GM18867 (cell line): ENCODE data around the gene FGFBP1.
A peak's percentile ranks its signal among the peaks of the same experiment; 100 is the strongest.
"Not testable (repeated sequence)": the region's sequence is repeated elsewhere in the genome, so short reads cannot be mapped to it uniquely, and the experiment has no call there.

ENCODE experiments used
- ATAC-seq: cut with Tn5 transposase; IDR thresholded peaks from one replicate; pipeline ENCODE4 v1.9.1; 2021; ENCODE audit warnings: mild to moderate bottlenecking, moderate library complexity; ENCODE audit not compliant: unreplicated experiment

FGFBP1 gene

GRCh38 chr4:15947684-15948083 is 9.1 kb upstream of the FGFBP1 start:
- ATAC-seq: no peak

GRCh38 chr4:15945516-15945915 is 7.0 kb upstream of the FGFBP1 start:
- no peak for ATAC-seq

DNA sequence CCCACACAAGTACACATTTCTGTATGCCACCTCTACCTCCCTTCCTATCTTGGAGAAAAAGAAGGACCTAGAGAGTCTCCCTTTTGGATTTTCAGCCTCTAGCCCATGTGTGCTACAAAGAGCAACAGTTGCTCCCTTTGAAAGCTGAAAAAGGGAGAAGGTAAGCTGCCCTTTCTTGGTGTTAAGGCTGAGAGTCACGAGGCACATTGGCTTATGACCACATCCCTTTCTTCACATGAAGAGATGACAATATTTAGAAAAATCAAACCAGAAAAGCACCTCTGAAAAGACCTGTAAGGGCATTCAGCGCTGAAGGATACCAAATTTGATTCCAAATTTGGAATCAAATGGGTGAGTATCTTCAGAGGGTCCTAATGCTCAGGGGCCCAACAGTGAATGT is 6.4 kb upstream of the FGFBP1 start:
- ATAC-seq: no peak

GRCh38 chr4:15942283-15942682 is 3.7 kb upstream of the FGFBP1 start:
- no peak for ATAC-seq

DNA sequence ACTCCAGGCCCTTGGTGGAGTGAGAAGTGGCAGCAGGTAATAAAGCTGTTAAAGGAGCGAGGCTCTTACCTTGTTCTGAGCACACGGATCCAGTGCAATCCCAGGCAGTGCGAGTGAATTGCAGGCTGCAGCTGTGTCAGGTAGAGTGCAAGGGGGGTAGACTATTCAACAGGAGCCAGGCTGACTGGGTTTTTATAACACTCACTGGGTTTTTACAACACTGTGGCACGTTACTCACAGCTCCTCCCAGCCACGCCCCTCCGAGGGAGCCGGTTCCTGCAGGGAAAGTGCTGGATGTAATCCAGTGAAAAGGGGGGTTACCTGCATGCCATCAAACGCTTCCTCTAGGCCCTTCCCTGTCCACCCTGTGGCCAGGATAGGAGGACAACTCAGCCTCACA is 358 bp downstream of the FGFBP1 start:
- no peak for ATAC-seq

DNA sequence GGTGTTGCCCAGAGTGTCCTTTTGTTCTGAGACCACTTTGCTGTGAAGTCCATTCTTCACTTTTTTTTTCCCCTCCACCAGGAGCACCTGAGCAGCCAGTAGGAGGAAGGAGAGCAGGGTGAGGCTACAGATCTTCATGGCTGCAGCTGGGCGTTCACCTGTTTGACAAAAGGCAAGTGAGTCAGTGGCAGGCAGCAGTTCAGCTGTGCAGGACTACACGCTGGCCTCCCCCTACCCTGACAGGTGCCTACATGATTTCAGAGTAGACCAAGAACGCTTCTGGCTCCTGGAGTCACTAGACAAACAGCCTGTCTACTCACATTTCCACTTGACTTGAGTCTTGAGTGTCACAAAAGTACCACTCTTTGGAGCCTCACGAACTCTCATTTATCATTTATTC is 2.0 kb downstream of the FGFBP1 start:
- no peak for ATAC-seq

DNA sequence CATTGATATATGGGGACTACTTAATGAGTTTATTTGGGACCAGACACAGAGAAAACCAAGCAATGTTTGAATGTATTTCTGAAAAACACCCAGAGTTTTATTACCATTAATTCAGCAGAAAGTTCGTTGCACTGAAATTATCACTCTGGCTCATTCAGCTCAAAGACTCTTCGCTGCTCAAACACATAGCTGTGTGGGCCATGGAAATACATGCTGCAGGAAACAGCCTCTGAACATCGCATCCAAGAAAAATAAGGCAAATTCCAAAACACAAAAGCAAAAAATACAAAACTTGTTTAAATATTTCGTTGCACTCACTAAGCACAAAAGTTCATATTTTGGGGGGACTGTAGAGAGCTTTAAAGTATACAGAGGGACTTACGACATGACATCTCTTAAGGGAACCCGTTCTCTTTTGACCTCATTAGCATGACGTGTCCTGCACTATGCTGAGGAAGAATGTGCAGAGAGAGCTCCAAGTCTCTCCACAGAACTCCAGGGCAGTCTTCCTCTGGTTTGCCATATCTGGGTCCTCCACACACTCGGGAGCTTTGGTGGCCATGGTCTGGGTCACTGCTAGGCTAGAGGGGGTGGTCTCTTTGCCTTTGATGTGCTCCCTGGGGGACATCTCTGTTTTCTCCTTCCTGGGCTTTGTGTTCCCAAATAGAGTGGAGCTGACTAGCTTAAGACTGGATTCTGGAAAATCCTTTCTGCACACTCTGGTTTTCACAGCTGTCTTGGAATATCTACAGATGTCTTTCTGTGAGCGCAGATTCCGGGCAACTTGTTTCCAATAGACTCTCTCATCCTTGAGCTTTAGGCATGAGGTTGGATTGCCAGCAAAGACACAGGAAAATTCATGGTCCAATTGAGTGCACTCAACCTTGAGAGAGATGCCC is 2.8 kb downstream of the FGFBP1 start:
- no peak for ATAC-seq

GRCh38 chr4:15934259-15934658 is 4.3 kb downstream of the FGFBP1 start:
- no peak for ATAC-seq

DNA sequence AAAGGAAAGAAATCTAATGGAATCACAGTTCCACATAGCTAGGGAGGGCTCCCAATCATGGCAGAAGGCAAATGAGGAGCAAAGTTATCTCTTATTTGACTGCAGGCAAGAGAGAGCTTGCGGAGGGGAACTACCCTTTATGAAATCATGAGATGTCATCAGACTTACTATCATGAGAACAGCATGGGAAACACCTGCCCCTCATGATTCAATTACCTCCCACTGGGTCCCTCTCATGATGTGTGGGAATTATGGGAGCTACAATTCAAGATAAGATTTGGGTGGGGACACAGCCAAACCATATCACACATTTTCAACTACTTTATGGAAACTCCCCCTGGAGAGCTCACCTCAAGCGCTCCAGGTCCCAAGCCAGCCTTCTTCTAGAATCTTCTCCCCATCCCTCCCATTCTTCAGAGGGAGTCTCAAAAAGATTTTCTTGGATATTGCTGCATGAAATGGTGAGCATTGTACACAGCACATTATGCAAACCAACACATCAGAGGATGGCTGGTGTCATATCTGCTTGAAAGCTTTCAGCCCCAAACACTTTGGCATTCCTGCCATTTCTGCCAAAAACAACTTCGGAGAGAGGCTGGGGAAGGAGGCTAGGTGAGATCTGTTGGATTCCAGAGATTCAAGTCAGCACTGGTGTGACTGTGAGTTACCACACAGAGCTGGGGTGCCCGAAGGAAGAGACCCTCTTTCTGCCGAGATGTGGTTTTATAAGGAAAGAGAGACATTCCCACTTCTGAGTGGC is 6.9 kb downstream of the FGFBP1 start:
- ATAC-seq: no peak

DNA sequence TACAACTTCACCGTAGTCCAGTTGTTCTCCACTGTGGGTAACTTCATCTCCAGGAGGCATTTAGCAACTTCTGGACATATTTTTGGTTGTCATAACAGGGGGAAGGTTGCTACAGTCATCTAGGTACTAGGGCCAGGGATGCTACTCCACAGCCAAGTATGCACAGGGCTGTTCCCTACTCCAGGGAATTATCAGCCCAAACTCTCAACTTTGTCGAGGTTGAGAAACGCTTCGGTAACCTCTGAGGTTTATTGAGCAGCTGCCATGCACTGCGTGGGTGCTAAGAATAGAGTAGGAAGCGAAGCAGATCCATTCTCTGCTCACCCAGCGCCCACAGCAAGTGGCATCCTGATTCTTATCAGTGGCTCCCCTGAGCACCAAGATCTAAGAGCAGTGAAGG is 8.2 kb downstream of the FGFBP1 start:
- peak; percentile 64 for ATAC-seq

DNA sequence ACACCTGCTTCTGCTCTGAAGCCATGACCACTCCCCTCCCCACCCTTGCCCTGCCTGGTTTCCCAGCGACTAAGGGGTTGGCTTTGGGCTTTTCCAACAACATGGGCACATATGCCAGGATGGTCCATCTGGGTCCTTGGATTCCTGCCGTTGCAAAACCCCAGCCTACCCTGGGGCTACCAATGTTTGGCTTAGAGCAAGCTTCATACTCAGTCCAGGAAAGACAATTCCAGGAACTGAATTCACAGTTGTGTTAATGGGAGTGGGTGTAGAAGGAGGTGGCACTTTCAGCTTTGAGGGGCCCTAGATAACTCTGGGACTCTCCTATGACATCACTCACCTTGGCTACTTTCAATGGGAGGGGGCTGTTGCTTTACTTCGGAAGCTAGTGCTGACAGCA is 9.0 kb downstream of the FGFBP1 start:
- ATAC-seq: no peak

- no peak for ATAC-seq
Observed at GRCh38 chr4:15928883-15929282, 9.7 kb downstream of the FGFBP1 start.

DNA sequence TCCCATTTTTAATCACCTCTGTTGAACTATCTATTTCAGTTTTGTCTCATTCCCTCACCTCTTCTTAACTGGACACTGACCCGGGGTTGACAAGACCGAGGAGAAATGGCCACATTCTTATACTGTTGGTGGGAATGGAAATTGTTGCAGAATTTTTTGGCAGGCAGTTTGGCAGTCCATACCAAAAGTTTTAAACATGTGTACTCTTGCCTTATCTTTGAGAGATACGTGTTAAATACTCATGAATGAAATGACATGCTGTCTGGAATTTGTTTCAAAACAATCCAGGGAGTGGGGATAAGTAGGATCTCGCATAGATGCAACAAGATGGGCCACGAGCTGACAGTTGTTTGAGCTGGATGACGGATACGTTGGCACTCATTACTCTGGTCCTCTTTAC is 12.1 kb downstream of the FGFBP1 start:
- ATAC-seq: no peak

DNA sequence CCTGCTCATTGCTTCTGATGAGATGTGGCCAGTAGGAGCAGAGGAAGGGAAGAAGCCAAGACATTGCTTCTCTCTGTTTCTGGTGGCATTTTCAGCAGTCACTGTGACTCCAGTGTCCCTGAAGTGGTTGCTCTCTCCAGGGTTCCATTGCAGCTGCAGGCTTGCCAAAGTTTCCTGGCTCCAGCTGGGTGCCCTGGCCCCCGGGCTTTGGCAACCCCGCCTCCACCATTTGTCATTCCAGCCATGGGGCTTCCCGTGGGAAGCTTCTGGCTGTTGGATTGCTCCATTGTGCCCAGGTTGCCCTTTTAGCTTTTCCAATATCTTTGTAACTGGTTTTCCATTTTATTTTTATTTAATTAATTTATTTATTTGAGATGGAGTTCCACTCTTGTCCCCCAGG is 12.7 kb downstream of the FGFBP1 start:
- no peak for ATAC-seq

DNA sequence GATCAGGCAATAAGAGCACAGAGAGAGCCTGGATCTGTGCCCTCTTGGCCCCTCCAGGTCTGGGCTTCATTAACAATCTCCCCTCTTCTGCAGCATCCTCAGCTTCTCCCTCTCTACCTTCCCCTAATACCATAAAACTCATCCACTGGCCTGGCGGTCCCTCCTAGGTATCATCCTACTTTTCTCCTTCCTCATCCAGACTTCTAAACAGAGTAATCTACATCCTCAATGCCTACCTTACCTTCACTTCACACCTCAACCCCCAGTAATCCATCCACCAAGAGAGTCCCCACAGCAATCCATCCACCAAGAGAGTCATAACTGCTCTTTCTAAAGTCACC is 17.0 kb downstream of the FGFBP1 start:
- no peak for ATAC-seq

- ATAC-seq: no peak
Observed at GRCh38 chr4:15920723-15921591, 17.6 kb downstream of the FGFBP1 start.

GRCh38 chr4:15918484-15919129 is 19.9 kb downstream of the FGFBP1 start:
- no peak for ATAC-seq

DNA sequence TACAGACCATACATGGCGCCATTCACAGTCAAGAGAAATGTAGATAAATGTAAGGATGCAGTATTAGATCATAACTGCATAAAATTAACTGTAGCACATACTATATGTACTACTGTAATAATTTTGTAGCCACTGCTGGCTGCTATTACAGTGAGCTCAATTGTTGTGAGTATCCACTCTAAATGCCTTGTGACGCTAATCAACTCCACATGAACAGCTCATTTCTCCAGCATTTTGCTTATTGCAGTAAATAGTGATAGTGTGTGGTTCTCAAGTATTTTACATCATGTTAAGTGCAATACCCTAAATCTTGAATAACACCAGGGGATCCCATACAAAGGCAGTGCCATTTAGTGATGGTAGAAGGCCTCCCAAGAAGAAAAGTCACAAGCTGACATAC is 21.2 kb downstream of the FGFBP1 start:
- no peak for ATAC-seq

DNA sequence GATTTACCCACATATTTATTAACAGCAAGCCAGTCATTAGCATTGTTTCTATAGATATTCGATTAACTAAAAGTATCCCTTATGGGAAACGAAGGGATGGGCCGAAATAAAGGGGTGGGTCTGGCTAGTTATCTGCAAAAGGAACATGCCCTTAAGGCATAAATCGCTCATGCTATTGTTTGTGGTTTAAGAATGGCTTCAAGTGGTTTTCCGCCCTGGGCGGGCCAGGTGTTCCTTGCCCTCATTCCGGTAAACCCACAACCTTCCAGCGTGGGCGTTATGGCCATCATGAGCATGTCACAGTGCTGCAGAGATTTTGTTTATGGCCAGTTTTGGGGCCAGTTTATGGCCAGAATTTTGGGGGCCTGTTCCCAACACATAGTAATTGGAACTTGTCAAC is 22.2 kb downstream of the FGFBP1 start:
- ATAC-seq: not testable (repeated sequence)

- ATAC-seq: no peak
Observed at GRCh38 chr4:15914736-15915135, 23.8 kb downstream of the FGFBP1 start.

DNA sequence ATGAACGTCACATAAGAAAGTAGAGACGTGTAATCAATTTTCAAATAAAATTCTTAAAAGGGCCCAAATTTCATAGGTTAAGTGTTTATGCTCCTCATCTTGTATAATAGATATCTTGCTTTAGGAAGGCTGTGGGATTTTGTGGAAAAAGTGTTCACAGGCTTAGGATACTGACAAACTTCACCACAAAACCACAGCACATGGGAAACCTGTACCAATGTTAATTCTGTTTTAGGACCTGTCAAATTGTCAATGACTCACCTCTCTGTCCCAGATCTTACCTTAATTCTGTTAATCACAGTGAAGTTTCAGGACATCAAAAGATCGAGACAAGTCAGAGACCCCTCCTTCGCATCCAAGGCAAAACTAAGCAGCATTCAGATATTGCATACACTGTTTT is 24.2 kb downstream of the FGFBP1 start:
- no peak for ATAC-seq
